ENCODE data around the gene SPACA9.

Gene SPACA9

GRCh38 chr9:132863096-132863495 is 15.6 kb upstream of the SPACA9 start:
- no peak for DNase-seq

- no peak for DNase-seq
Measured at GRCh38 chr9:132864277-132864676, 14.4 kb upstream of the SPACA9 start.

GRCh38 chr9:132864691-132865090 is 14.0 kb upstream of the SPACA9 start:
- no peak for DNase-seq

GRCh38 chr9:132866898-132867297 is 11.8 kb upstream of the SPACA9 start:
- DNase-seq = no peak

GRCh38 chr9:132869266-132869665 is 9.4 kb upstream of the SPACA9 start:
- no peak for DNase-seq

GRCh38 chr9:132873403-132873802 is 5.3 kb upstream of the SPACA9 start:
- DNase-seq = no peak

GRCh38 chr9:132875159-132875558 is 3.5 kb upstream of the SPACA9 start:
- DNase-seq = no peak

GRCh38 chr9:132876849-132877248 is 1.8 kb upstream of the SPACA9 start:
- no peak for DNase-seq

- no peak for DNase-seq
Measured at GRCh38 chr9:132877458-132877823, 1.3 kb upstream of the SPACA9 start.

GRCh38 chr9:132877824-132878694 is 639 bp upstream of the SPACA9 start, which contains the start of gene AK8:
Gene AK8, minus strand, starts transcription at chr9:132878284. Its CDS starts 29 bp downstream, at chr9:132878255.
- DNase-seq = peak; percentile 72

- DNase-seq = no peak
Measured at GRCh38 chr9:132879457-132880323, 992 bp downstream of the SPACA9 start.

GRCh38 chr9:132880324-132880661 is 1.6 kb downstream of the SPACA9 start:
- no peak for DNase-seq

- no peak for DNase-seq
Measured at GRCh38 chr9:132881826-132882225, 3.1 kb downstream of the SPACA9 start.

GRCh38 chr9:132882616-132883015 is 3.9 kb downstream of the SPACA9 start:
- DNase-seq = no peak

GRCh38 chr9:132883349-132884294 is 4.9 kb downstream of the SPACA9 start:
- DNase-seq = no peak

- DNase-seq = no peak
Measured at GRCh38 chr9:132885720-132886333, 7.1 kb downstream of the SPACA9 start.

GRCh38 chr9:132886334-132886725 is 7.6 kb downstream of the SPACA9 start:
- DNase-seq = no peak

- no peak for DNase-seq
Measured at GRCh38 chr9:132887181-132888120, 8.8 kb downstream of the SPACA9 start.

- DNase-seq = no peak
Measured at GRCh38 chr9:132888151-132888550, 9.5 kb downstream of the SPACA9 start.

- no peak for DNase-seq
Measured at GRCh38 chr9:132892400-132892799, 13.7 kb downstream of the SPACA9 start.

GRCh38 chr9:132894346-132894745 is 15.6 kb downstream of the SPACA9 start:
- no peak for DNase-seq
